H9 (cell line): ENCODE data around the gene TRPC4AP. TPM values are rescaled to one million over a fixed set of nuclear protein-coding genes. Genes with fewer than 3 reads are reported as not detected.

ENCODE experiments used
- DNase-seq: peaks from one replicate; pipeline ENCODE4 v3.0.0-alpha.2; 2017
- H2AFZ ChIP-seq: one replicate; pipeline ENCODE4 v1.6.1; 2013; ENCODE audit warnings: mild to moderate bottlenecking, low read length, control low read depth, moderate library complexity
- H2AK5ac ChIP-seq: 2 replicates; pipeline ENCODE4 v1.6.1; 2013; ENCODE audit warnings: low read length, control low read depth, mixed read lengths; ENCODE audit not compliant: insufficient read length
- H2BK120ac ChIP-seq: one replicate; pipeline ENCODE4 v1.6.1; 2013; ENCODE audit warnings: low read depth, mild to moderate bottlenecking, low read length, control low read depth, inconsistent platforms; ENCODE audit not compliant: poor library complexity, severe bottlenecking
- H2BK12ac ChIP-seq: 2 replicates; pipeline ENCODE4 v1.6.1; 2013; ENCODE audit warnings: low read length, control low read depth, mixed read lengths, low read depth; ENCODE audit not compliant: insufficient read length
- H2BK15ac ChIP-seq: 2 replicates; pipeline ENCODE4 v1.6.1; 2013; ENCODE audit warnings: low read depth, low read length, control low read depth
- H2BK20ac ChIP-seq: one replicate; pipeline ENCODE4 v1.6.1; 2013; ENCODE audit warnings: low read depth, mild to moderate bottlenecking, low read length, control low read depth, inconsistent platforms; ENCODE audit not compliant: poor library complexity, severe bottlenecking
- H2BK5ac ChIP-seq: 2 replicates; pipeline ENCODE4 v1.6.1; 2013; ENCODE audit warnings: low read length, control low read depth, mixed read lengths; ENCODE audit not compliant: insufficient read length
- H3K14ac ChIP-seq: 2 replicates; pipeline ENCODE4 v1.6.1; 2013; ENCODE audit warnings: low read length, control low read depth; ENCODE audit not compliant: insufficient read depth
- H3K18ac ChIP-seq: 2 replicates; pipeline ENCODE4 v1.6.1; 2013; ENCODE audit warnings: low read depth, mild to moderate bottlenecking, mixed read lengths, low read length, control low read depth; ENCODE audit not compliant: insufficient read length
- H3K23ac ChIP-seq: 2 replicates; pipeline ENCODE4 v1.6.1; 2013; ENCODE audit warnings: low read length, control low read depth, mixed read lengths, low read depth; ENCODE audit not compliant: insufficient read length
- H3K23me2 ChIP-seq: 2 replicates; pipeline ENCODE4 v1.6.1; 2013; ENCODE audit warnings: low read depth, mild to moderate bottlenecking, mixed read lengths, low read length, control low read depth; ENCODE audit not compliant: insufficient read length, poor library complexity, severe bottlenecking
- H3K27ac ChIP-seq: 2 replicates; pipeline ENCODE4 v1.5.1; 2013; ENCODE audit warnings: low read length, control low read depth, mixed read lengths, low read depth; ENCODE audit not compliant: insufficient read length
- H3K27me3 ChIP-seq: 2 replicates; pipeline ENCODE4 v1.6.1; 2013; ENCODE audit warnings: low read length, control low read depth, inconsistent platforms; ENCODE audit not compliant: insufficient read depth
- H3K4ac ChIP-seq: 2 replicates; pipeline ENCODE4 v1.6.1; 2013; ENCODE audit warnings: low read depth, mild to moderate bottlenecking, control low read depth, inconsistent platforms, low read length, moderate library complexity
- H3K4me1 ChIP-seq: 2 replicates; pipeline ENCODE4 v1.6.1; 2013; ENCODE audit warnings: low read length, control low read depth, inconsistent platforms; ENCODE audit not compliant: insufficient read depth
- H3K4me2 ChIP-seq: 2 replicates; pipeline ENCODE4 v1.6.1; 2013; ENCODE audit warnings: low read length, control low read depth, mixed read lengths; ENCODE audit not compliant: insufficient read length, insufficient read depth
- H3K56ac ChIP-seq: 2 replicates; pipeline ENCODE4 v1.6.1; 2013; ENCODE audit warnings: low read depth, mild to moderate bottlenecking, mixed read lengths, low read length, control low read depth; ENCODE audit not compliant: insufficient read length
- H3K79me1 ChIP-seq: 2 replicates; pipeline ENCODE4 v1.6.1; 2013; ENCODE audit warnings: low read depth, mild to moderate bottlenecking, moderate library complexity, low read length, control low read depth, inconsistent platforms; ENCODE audit not compliant: insufficient read depth, poor library complexity, severe bottlenecking
- H3K79me2 ChIP-seq: 2 replicates; pipeline ENCODE4 v1.6.1; 2013; ENCODE audit warnings: low read length, control low read depth, inconsistent platforms; ENCODE audit not compliant: insufficient read depth
- H3K9ac ChIP-seq: 2 replicates; pipeline ENCODE4 v1.6.1; 2013; ENCODE audit warnings: low read length, control low read depth, mixed read lengths; ENCODE audit not compliant: insufficient read length; ENCODE audit errors: extremely low read depth
- H3K9me3 ChIP-seq: one replicate; pipeline ENCODE4 v1.6.1; 2013; ENCODE audit warnings: low read depth, low read length, inconsistent platforms; ENCODE audit not compliant: control insufficient read depth
- H3T11ph ChIP-seq: one replicate; pipeline ENCODE4 v1.6.1; 2013; ENCODE audit warnings: mild to moderate bottlenecking, low read length, control low read depth, inconsistent platforms
- H4K20me1 ChIP-seq: one replicate; pipeline ENCODE4 v1.6.1; 2013; ENCODE audit not compliant: control insufficient read depth, insufficient read length, insufficient read depth
- H4K5ac ChIP-seq: 2 replicates; pipeline ENCODE4 v1.6.1; 2013; ENCODE audit warnings: low read depth, mild to moderate bottlenecking, mixed read lengths, low read length, control low read depth; ENCODE audit not compliant: insufficient read length
- H4K8ac ChIP-seq: replicated peaks from 2 replicates; pipeline ENCODE4 v1.6.1; 2013; ENCODE audit warnings: low read length, control low read depth, mixed read lengths, low read depth; ENCODE audit not compliant: insufficient read length
- H4K91ac ChIP-seq: 2 replicates; pipeline ENCODE4 v1.6.1; 2013; ENCODE audit warnings: low read depth, mild to moderate bottlenecking, moderate library complexity, mixed read lengths, low read length, control low read depth; ENCODE audit not compliant: insufficient read length
- H3K27ac Mint-ChIP-seq, 3 experiments: 2 replicates in 2 of 3; 3 replicates in 1 of 3; pipeline ENCODE4 v1.8.0; 2020 to 2021; ENCODE audit warnings: mixed read lengths in 3 of 3, mild to moderate bottlenecking in 1 of 3, moderate library complexity in 1 of 3
- H3K27me3 Mint-ChIP-seq: 2 replicates; pipeline ENCODE4 v1.8.0; 2021; ENCODE audit warnings: low read depth, mild to moderate bottlenecking, moderate library complexity, mixed read lengths
- H3K36me3 Mint-ChIP-seq, 3 experiments: 2 replicates in 2 of 3; 3 replicates in 1 of 3; pipeline ENCODE4 v1.8.0; 2020 to 2021; ENCODE audit warnings: low read depth in 3 of 3, mixed read lengths in 3 of 3; ENCODE audit not compliant: insufficient read depth in 1 of 3
- H3K4me1 Mint-ChIP-seq, 2 experiments: 2 replicates each; pipeline ENCODE4 v1.8.0; 2020; ENCODE audit warnings: mixed read lengths in 2 of 2
- H3K4me3 Mint-ChIP-seq, 2 experiments: 2 replicates in 1 of 2; 3 replicates in 1 of 2; pipeline ENCODE4 v1.8.0; 2020 to 2021; ENCODE audit warnings: mild to moderate bottlenecking in 2 of 2, mixed read lengths in 2 of 2, moderate library complexity in 1 of 2
- H3K9me3 Mint-ChIP-seq, 2 experiments: 2 replicates in 1 of 2; 3 replicates in 1 of 2; pipeline ENCODE4 v1.8.0; 2020; ENCODE audit warnings: mild to moderate bottlenecking in 2 of 2, mixed read lengths in 2 of 2, moderate library complexity in 1 of 2
- WGBS: extraction: QIAGEN DNeasy Blood & Tissue Kit; methylation state at CpG from one replicate; pipeline ENCODE4 v1.1.7; 2013; ENCODE audit warnings: missing lambda C conversion rate, low lambda C conversion rate, mixed read lengths; ENCODE audit not compliant: insufficient read length; ENCODE audit errors: extremely low coverage; 5-methylcytosine and 5-hydroxymethylcytosine counted together
- total RNA-seq: library from RNA; stranded (reverse); gene quantifications from 2 replicates; pipeline ENCODE4 v1.2.1, GENCODE V29; 2021
- TF ChIP-seq, protein P1 (sequence below): fragments of 200-600 bp; sonication (generic); conservative IDR thresholded peaks from 3 replicates; pipeline ENCODE4 v1.8.0; 2021; ENCODE audit warnings: antibody characterized with exemption, mild to moderate bottlenecking

Gene TRPC4AP
- total RNA-seq, 1 experiment from 2014 or later: 93.9 TPM

DNA sequence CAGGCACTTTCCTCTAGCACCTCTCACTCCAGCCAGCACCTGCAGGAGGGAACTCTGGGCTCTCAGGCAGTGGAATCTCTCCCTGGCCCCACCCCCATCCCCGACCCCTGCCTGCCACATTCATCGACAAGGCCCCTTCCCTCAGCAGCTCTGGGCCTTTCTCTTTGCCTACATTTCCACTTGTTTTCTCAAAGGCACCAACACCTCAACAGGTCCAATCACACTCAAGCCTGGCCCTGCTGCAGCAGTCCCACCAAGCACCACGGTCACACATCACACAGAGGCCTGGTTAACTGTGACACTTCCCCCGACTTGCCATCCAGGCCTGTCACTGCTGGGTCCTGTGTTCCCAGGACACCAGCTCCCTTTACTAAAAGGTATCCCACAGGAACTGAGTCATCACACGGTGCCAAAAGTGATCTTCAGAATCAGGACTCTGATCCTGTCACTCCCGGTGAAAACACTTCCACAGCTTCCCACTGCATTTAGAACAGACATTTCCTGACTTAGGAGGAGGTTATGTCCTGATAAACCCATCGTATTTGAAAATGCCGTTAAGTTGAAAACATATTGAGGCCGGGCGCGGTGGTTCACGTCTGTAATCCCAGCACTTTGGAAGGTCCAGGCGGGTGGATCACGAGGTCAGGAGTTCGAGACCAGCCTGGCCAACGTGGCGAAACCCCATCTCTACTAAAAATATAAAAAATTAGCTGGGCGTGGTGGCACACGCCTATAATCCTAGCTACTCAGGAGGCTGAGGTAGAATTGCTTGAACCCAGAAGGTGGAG, 82.0 kb downstream of the TRPC4AP start:
- no peaks in the 10 kb centered on the region for H4K20me1 ChIP-seq
- H3K27me3 ChIP-seq: no peaks in the 10 kb centered on the region
- H3K18ac ChIP-seq: no peak overlapping the region
- Mint-ChIP-seq H3K36me3 (peaks cover 42 to 99% (median 90%) of the 10 kb centered on the region in 3 experiments), H3K9me3 (no peaks in the 10 kb centered on the region), H3K27me3 (no peaks in the 10 kb centered on the region), H3K4me1 (peaks cover 0 to 4% of the 10 kb centered on the region in 2 experiments; a peak in 1 of 4 replicates), H3K27ac (peak overlapping the region in 2 of 3 experiments; percentile 25 to 87; a peak in 4 of 7 replicates), H3K4me3 (peak overlapping the region in 1 of 2 experiments; percentile 30; a peak in 1 of 5 replicates)
- no peak overlapping the region for H2BK20ac ChIP-seq
- H3K9ac ChIP-seq: no peak overlapping the region
- H3K4me2 ChIP-seq: no peak overlapping the region
- no peak overlapping the region for H2AK5ac ChIP-seq
- H4K8ac ChIP-seq: no peak overlapping the region
- H2BK15ac ChIP-seq: no peak overlapping the region
- TF ChIP-seq, protein P1, sequence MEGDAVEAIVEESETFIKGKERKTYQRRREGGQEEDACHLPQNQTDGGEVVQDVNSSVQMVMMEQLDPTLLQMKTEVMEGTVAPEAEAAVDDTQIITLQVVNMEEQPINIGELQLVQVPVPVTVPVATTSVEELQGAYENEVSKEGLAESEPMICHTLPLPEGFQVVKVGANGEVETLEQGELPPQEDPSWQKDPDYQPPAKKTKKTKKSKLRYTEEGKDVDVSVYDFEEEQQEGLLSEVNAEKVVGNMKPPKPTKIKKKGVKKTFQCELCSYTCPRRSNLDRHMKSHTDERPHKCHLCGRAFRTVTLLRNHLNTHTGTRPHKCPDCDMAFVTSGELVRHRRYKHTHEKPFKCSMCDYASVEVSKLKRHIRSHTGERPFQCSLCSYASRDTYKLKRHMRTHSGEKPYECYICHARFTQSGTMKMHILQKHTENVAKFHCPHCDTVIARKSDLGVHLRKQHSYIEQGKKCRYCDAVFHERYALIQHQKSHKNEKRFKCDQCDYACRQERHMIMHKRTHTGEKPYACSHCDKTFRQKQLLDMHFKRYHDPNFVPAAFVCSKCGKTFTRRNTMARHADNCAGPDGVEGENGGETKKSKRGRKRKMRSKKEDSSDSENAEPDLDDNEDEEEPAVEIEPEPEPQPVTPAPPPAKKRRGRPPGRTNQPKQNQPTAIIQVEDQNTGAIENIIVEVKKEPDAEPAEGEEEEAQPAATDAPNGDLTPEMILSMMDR: no peak
- H3K23ac ChIP-seq: no peak overlapping the region
- no peaks in the 10 kb centered on the region for H3K79me2 ChIP-seq
- H3K79me1 ChIP-seq: no peaks in the 10 kb centered on the region
- no peak overlapping the region for H3K56ac ChIP-seq
- DNase-seq: peak; percentile 20
- H4K91ac ChIP-seq: no peak overlapping the region
- H3K27ac ChIP-seq: no peak overlapping the region
- no peak overlapping the region for H2AFZ ChIP-seq
- no peaks in the 10 kb centered on the region for H3K4me1 ChIP-seq
- no peak overlapping the region for H2BK5ac ChIP-seq
- H3K14ac ChIP-seq: no peak overlapping the region
- H3K9me3 ChIP-seq: no peaks in the 10 kb centered on the region
- H3K23me2 ChIP-seq: no peaks in the 10 kb centered on the region
- no peak overlapping the region for H4K5ac ChIP-seq
- H2BK12ac ChIP-seq: no peak overlapping the region
- H2BK120ac ChIP-seq: no peak overlapping the region
- H3K4ac ChIP-seq: no peak overlapping the region
- WGBS: no CpG with 5 or more reads among the region's 19 CpGs
- no peak overlapping the region for H3T11ph ChIP-seq
